ENCODE data around the gene STK32A. TPM values are rescaled to one million over a fixed set of nuclear protein-coding genes. Genes with fewer than 3 reads are reported as not detected.
"Not testable (repeated sequence)": the region's sequence is repeated elsewhere in the genome, so short reads cannot be mapped to it uniquely, and the experiment has no call there.

Gene STK32A
- total RNA-seq, 6 donors from 2014 or later, result 2.7 to 13.3 (median 7.1) TPM

GRCh38 chr5:147225938-147226337 is 8.9 kb upstream of the STK32A start:
- H3K4me3 ChIP-seq, result no peak overlapping the region

GRCh38 chr5:147226512-147226911 is 8.3 kb upstream of the STK32A start:
- Histone ChIP-seq H3K9me3 (no peaks in the 10 kb centered on the region), H3K36me3 (no peaks in the 10 kb centered on the region), H3K27me3 (no peaks in the 10 kb centered on the region), H3K27ac (no peak overlapping the region), H3K4me1 (no peaks in the 10 kb centered on the region), H3K4me3 (no peak overlapping the region)
- ATAC-seq (ENCODE audit: low FRiP score in 2 of 2), result no peak
- WGBS, 2 donors, result 95 to 96% methylated on average over 14 to 15 of the region's 15 CpGs
- DNase-seq, result peak in 1 of 2 donors; percentile 50
- TF ChIP-seq CTCF (IDR thresholded peaks at IDR 0.05), result no peak
- TF ChIP-seq POLR2AphosphoS5 (IDR thresholded peaks at IDR 0.05), result no peak
- no peak for TF ChIP-seq EP300 (IDR thresholded peaks at IDR 0.05)
- no peak for TF ChIP-seq POLR2A (IDR thresholded peaks at IDR 0.05)

More at GRCh38 chr5:147225938-147226337, 8.9 kb upstream of the STK32A start:
- Histone ChIP-seq H3K9me3 (no peaks in the 10 kb centered on the region), H3K27me3 (no peaks in the 10 kb centered on the region), H3K36me3 (no peaks in the 10 kb centered on the region), H3K4me1 (no peaks in the 10 kb centered on the region), H3K27ac (no peak overlapping the region)
- TF ChIP-seq POLR2A (IDR thresholded peaks at IDR 0.05) (no peak), POLR2AphosphoS5 (IDR thresholded peaks at IDR 0.05) (no peak), CTCF (IDR thresholded peaks at IDR 0.05) (no peak), EP300 (IDR thresholded peaks at IDR 0.05) (no peak)
- DNase-seq (no peak), ATAC-seq (ENCODE audit: low FRiP score in 2 of 2) (no peak)
- whole genome bisulfite sequencing, 2 donors, result 88 to 94% methylated on average over 9 of the region's 9 CpGs

- no peaks in the 10 kb centered on the region for H3K36me3 ChIP-seq
- ATAC-seq (ENCODE audit: low FRiP score in 2 of 2) (peak; percentile 21 to 60), DNase-seq (no peak)
- H3K27me3 ChIP-seq, result no peaks in the 10 kb centered on the region
- peak overlapping the region in 2 of 4 donors; percentile 11 to 54 for H3K27ac ChIP-seq
- H3K9me3 ChIP-seq, result no peaks in the 10 kb centered on the region
- peaks cover 3 to 17% (median 6%) of the 10 kb centered on the region in 4 donors for H3K4me1 ChIP-seq
- 0% methylated on average over 1 to 22 of the region's 32 CpGs for whole genome bisulfite sequencing, 2 donors
- TF ChIP-seq POLR2A (IDR thresholded peaks at IDR 0.05) (no peak), CTCF (IDR thresholded peaks at IDR 0.05) (no peak), EP300 (IDR thresholded peaks at IDR 0.05) (no peak), POLR2AphosphoS5 (IDR thresholded peaks at IDR 0.05) (no peak)
- peak overlapping the region; percentile 32 to 62 (median 52) for H3K4me3 ChIP-seq
Observed at GRCh38 chr5:147234239-147234824, 494 bp upstream of the STK32A start.

- Histone ChIP-seq H3K27me3 (no peaks in the 10 kb centered on the region), H3K27ac (no peak overlapping the region), H3K9me3 (no peaks in the 10 kb centered on the region), H3K36me3 (no peaks in the 10 kb centered on the region), H3K4me3 (no peak overlapping the region), H3K4me1 (peaks cover 0 to under 1% (median 0%) of the 10 kb centered on the region in 4 donors)
- WGBS, 2 donors, result 91 to 93% methylated on average over 4 of the region's 4 CpGs
- no peak for TF ChIP-seq POLR2A (IDR thresholded peaks at IDR 0.05)
- no peak for TF ChIP-seq EP300 (IDR thresholded peaks at IDR 0.05)
- TF ChIP-seq CTCF (IDR thresholded peaks at IDR 0.05), result no peak
- DNase-seq (no peak), ATAC-seq (ENCODE audit: low FRiP score in 2 of 2) (no peak)
Observed at GRCh38 chr5:147240266-147240985, 5.6 kb downstream of the STK32A start.

GRCh38 chr5:147243238-147243637 is 8.4 kb downstream of the STK32A start:
- H3K4me3 ChIP-seq; DNase-seq; H3K9me3 ChIP-seq; H3K4me1 ChIP-seq; ATAC-seq (ENCODE audit: low FRiP score in 2 of 2); H3K27me3 ChIP-seq; H3K36me3 ChIP-seq; H3K27ac ChIP-seq: not testable (repeated sequence)
- 90 to 96% methylated on average over 6 of the region's 6 CpGs for WGBS, 2 donors
